ENCODE measurements around the gene LIMA1.
"Not testable (repeated sequence)": the region's sequence is repeated elsewhere in the genome, so short reads cannot be mapped to it uniquely, and the experiment has no call there.

Gene LIMA1

GRCh38 chr12:50283229-50283923, at the start of gene LIMA1:
Gene LIMA1 (minus strand): TSS chr12:50283520. CDS start chr12:50248751, 34,769 bp downstream.
- TF ChIP-seq CTCF (IDR thresholded peaks at IDR 0.05) = peak; percentile 22
- peak within 1 kb of the TSS; percentile 99 for H3K4me3 ChIP-seq
- peak; percentile 88 for DNase-seq (ENCODE audit: low spot score)
- H3K27ac ChIP-seq = peak within 1 kb of the TSS; percentile 87 to 91

- TF ChIP-seq CTCF (IDR thresholded peaks at IDR 0.05) = no peak
- Histone ChIP-seq H3K4me3 (no peak overlapping the region), H3K27ac (no peak overlapping the region)
- DNase-seq (ENCODE audit: low spot score) = no peak
Observed at GRCh38 chr12:50331745-50332144, 48.4 kb upstream of the LIMA1 start.

GRCh38 chr12:50328664-50329063, 45.3 kb upstream of the LIMA1 start:
- not testable (repeated sequence) for DNase-seq (ENCODE audit: low spot score); H3K4me3 ChIP-seq; H3K27ac ChIP-seq

- no peak for DNase-seq (ENCODE audit: low spot score)
Observed at GRCh38 chr12:50326590-50327284, 43.4 kb upstream of the LIMA1 start.

GRCh38 chr12:50325890-50326391, 42.6 kb upstream of the LIMA1 start:
- H3K4me3 ChIP-seq = no peak overlapping the region
- no peak for TF ChIP-seq CTCF (IDR thresholded peaks at IDR 0.05)
- no peak overlapping the region for H3K27ac ChIP-seq
- no peak for DNase-seq (ENCODE audit: low spot score)

More at GRCh38 chr12:50326590-50327284, 43.4 kb upstream of the LIMA1 start:
- no peak overlapping the region for H3K27ac ChIP-seq
- TF ChIP-seq CTCF (IDR thresholded peaks at IDR 0.05) = no peak
- no peak overlapping the region for H3K4me3 ChIP-seq

GRCh38 chr12:50324770-50325169, 41.5 kb upstream of the LIMA1 start:
- H3K27ac ChIP-seq; DNase-seq (ENCODE audit: low spot score): not testable (repeated sequence)

GRCh38 chr12:50324077-50324476, 40.8 kb upstream of the LIMA1 start:
- not testable (repeated sequence) for H3K4me3 ChIP-seq; DNase-seq (ENCODE audit: low spot score); H3K27ac ChIP-seq

More at GRCh38 chr12:50324770-50325169, 41.5 kb upstream of the LIMA1 start:
- not testable (repeated sequence) for H3K4me3 ChIP-seq

GRCh38 chr12:50322206-50322605, 38.9 kb upstream of the LIMA1 start:
- no peak for DNase-seq (ENCODE audit: low spot score)
- H3K4me3 ChIP-seq = no peak overlapping the region
- TF ChIP-seq CTCF (IDR thresholded peaks at IDR 0.05) = no peak
- H3K27ac ChIP-seq = no peak overlapping the region

Data from coronary artery (tissue), 2 donors.